BLaER1 treated with 17β-estradiol and CSF1 and Interleukin-3, amounts not matched to agents 10 nM and 100 nM (cell line): ENCODE results near the gene ESRRA.

Experiments
- H3K27ac ChIP-seq, 11 experiments: shearing (Covaris generic); formaldehyde crosslinking; 2 replicates each; pipeline ENCODE4 v1.8.1; 2022
- H3K27me3 ChIP-seq, 11 experiments: shearing (Covaris generic); formaldehyde crosslinking; 2 replicates each; pipeline ENCODE4 v1.8.1; 2022
- H3K36me3 ChIP-seq, 11 experiments: shearing (Covaris generic); formaldehyde crosslinking; 2 replicates each; pipeline ENCODE4 v1.8.1; 2022
- H3K4me1 ChIP-seq, 10 experiments: shearing (Covaris generic); formaldehyde crosslinking; 2 replicates each; pipeline ENCODE4 v1.8.1; 2022
- H3K4me2 ChIP-seq, 11 experiments: shearing (Covaris generic); formaldehyde crosslinking; 2 replicates each; pipeline ENCODE4 v1.8.1; 2022
- H3K4me3 ChIP-seq, 10 experiments: shearing (Covaris generic); formaldehyde crosslinking; 2 replicates each; pipeline ENCODE4 v1.8.1; 2022
- H3K9ac ChIP-seq, 11 experiments: shearing (Covaris generic); formaldehyde crosslinking; 2 replicates each; pipeline ENCODE4 v1.8.1; 2022
- H3K9me3 ChIP-seq, 11 experiments: shearing (Covaris generic); formaldehyde crosslinking; replicated peaks in 1 of 11; 2 replicates each; pipeline ENCODE4 v1.8.1; 2022
- H4K20me1 ChIP-seq, 11 experiments: shearing (Covaris generic); formaldehyde crosslinking; 2 replicates each; pipeline ENCODE4 v1.8.1; 2022
- Cebpa-rat ChIP-seq, 11 experiments: shearing (Covaris generic); IDR thresholded peaks; 2 replicates each; pipeline ENCODE4 v1.8.1; 2022

ESRRA gene

GRCh38 chr11:64263021-64263946, 42.0 kb upstream of the ESRRA start:
- Histone ChIP-seq H3K9ac (peak overlapping the region; percentile 5 to 67 (median 42); a peak in 17 of 22 replicates), H3K27me3 (no peaks in the 10 kb centered on the region), H3K4me2 (peak overlapping the region; percentile 30 to 91 (median 64); a peak in 20 of 22 replicates), H4K20me1 (peaks cover 0 to 67% (median 0%) of the 10 kb centered on the region in 11 experiments; a peak in 7 of 22 replicates), H3K9me3 (no peaks in the 10 kb centered on the region), H3K4me3 (no peak overlapping the region), H3K36me3 (peaks cover 56 to 89% (median 78%) of the 10 kb centered on the region in 11 experiments), H3K4me1 (peaks cover 55 to 65% (median 59%) of the 10 kb centered on the region in 10 experiments), H3K27ac (peak overlapping the region in 9 of 11 experiments; percentile 13 to 67 (median 47); a peak in 13 of 22 replicates)
- TF ChIP-seq Cebpa-rat (IDR thresholded peaks at IDR 0.05), result no peak

GRCh38 chr11:64263947-64264317, 41.4 kb upstream of the ESRRA start:
- H3K27me3 ChIP-seq, result no peaks in the 10 kb centered on the region
- H4K20me1 ChIP-seq, result peaks cover 0 to 61% (median 0%) of the 10 kb centered on the region in 11 experiments; a peak in 7 of 22 replicates
- peaks cover 61 to 72% (median 66%) of the 10 kb centered on the region in 10 experiments for H3K4me1 ChIP-seq
- peak overlapping the region; percentile 19 to 91 (median 64); a peak in 19 of 22 replicates for H3K4me2 ChIP-seq
- H3K27ac ChIP-seq, result peak overlapping the region in 9 of 11 experiments; percentile 3 to 67 (median 31); a peak in 11 of 22 replicates
- H3K9ac ChIP-seq, result peak overlapping the region in 10 of 11 experiments; percentile 5 to 67 (median 41); a peak in 15 of 22 replicates
- no peak overlapping the region for H3K4me3 ChIP-seq
- no peaks in the 10 kb centered on the region for H3K9me3 ChIP-seq
- H3K36me3 ChIP-seq, result peaks cover 49 to 83% (median 71%) of the 10 kb centered on the region in 11 experiments
- TF ChIP-seq Cebpa-rat (IDR thresholded peaks at IDR 0.05), result no peak

- no peaks in the 10 kb centered on the region for H3K27me3 ChIP-seq
- H3K36me3 ChIP-seq, result peaks cover 44 to 78% (median 66%) of the 10 kb centered on the region in 11 experiments
- no peaks in the 10 kb centered on the region for H3K9me3 ChIP-seq
- H3K4me3 ChIP-seq, result no peak overlapping the region
- peak overlapping the region in 10 of 11 experiments; percentile 5 to 67 (median 41); a peak in 15 of 22 replicates for H3K9ac ChIP-seq
- H3K4me2 ChIP-seq, result peak overlapping the region; percentile 19 to 91 (median 64); a peak in 20 of 22 replicates
- peak overlapping the region in 9 of 11 experiments; percentile 3 to 67 (median 31); a peak in 12 of 22 replicates for H3K27ac ChIP-seq
- peaks cover 62 to 74% (median 69%) of the 10 kb centered on the region in 10 experiments for H3K4me1 ChIP-seq
- H4K20me1 ChIP-seq, result peaks cover 0 to 56% (median 0%) of the 10 kb centered on the region in 11 experiments; a peak in 7 of 22 replicates
- TF ChIP-seq Cebpa-rat (IDR thresholded peaks at IDR 0.05), result no peak
These were observed 40.9 kb upstream of the ESRRA start for GRCh38 chr11:64264371-64264852.

- Histone ChIP-seq H3K4me1 (peaks cover 62 to 74% (median 69%) of the 10 kb centered on the region in 10 experiments), H3K27ac (peak overlapping the region in 6 of 11 experiments; percentile 6 to 97 (median 61); a peak in 10 of 22 replicates), H3K27me3 (no peaks in the 10 kb centered on the region), H3K9me3 (no peaks in the 10 kb centered on the region), H3K9ac (peak overlapping the region in 10 of 11 experiments; percentile 3 to 92 (median 31); a peak in 14 of 22 replicates), H3K36me3 (peaks cover 34 to 67% (median 56%) of the 10 kb centered on the region in 11 experiments), H4K20me1 (peaks cover 0 to 45% (median 0%) of the 10 kb centered on the region in 11 experiments; a peak in 5 of 22 replicates), H3K4me3 (peak overlapping the region in 5 of 10 experiments; percentile 12 to 58 (median 48); a peak in 7 of 20 replicates), H3K4me2 (peak overlapping the region; percentile 83 to 99 (median 96))
- peak in 3 of 11 experiments; percentile 44 to 78 (median 57); a peak in 6 of 22 replicates for TF ChIP-seq Cebpa-rat (IDR thresholded peaks at IDR 0.05)
These were observed 39.9 kb upstream of the ESRRA start for GRCh38 chr11:64265176-64266160.

- Histone ChIP-seq H3K4me2 (peak overlapping the region; percentile 83 to 99 (median 96)), H3K4me3 (peak overlapping the region in 3 of 10 experiments; percentile 48 to 58 (median 53); a peak in 4 of 20 replicates), H3K27me3 (no peaks in the 10 kb centered on the region), H3K9me3 (no peaks in the 10 kb centered on the region), H3K9ac (peak overlapping the region in 8 of 11 experiments; percentile 26 to 92 (median 46); a peak in 11 of 22 replicates), H4K20me1 (peaks cover 0 to 45% (median 0%) of the 10 kb centered on the region in 11 experiments; a peak in 4 of 22 replicates), H3K36me3 (peaks cover 28 to 59% (median 47%) of the 10 kb centered on the region in 11 experiments), H3K27ac (peak overlapping the region in 6 of 11 experiments; percentile 6 to 97 (median 55); a peak in 9 of 22 replicates), H3K4me1 (peaks cover 62 to 74% (median 70%) of the 10 kb centered on the region in 10 experiments)
- no peak for TF ChIP-seq Cebpa-rat (IDR thresholded peaks at IDR 0.05)
These were observed 39.0 kb upstream of the ESRRA start for GRCh38 chr11:64266339-64266738.

- peak overlapping the region in 9 of 10 experiments; percentile 68 to 82 (median 74); a peak in 15 of 20 replicates for H3K4me3 ChIP-seq
- peaks cover 18 to 48% (median 37%) of the 10 kb centered on the region in 11 experiments for H3K36me3 ChIP-seq
- H3K27ac ChIP-seq, result peak overlapping the region; percentile 87 to 98 (median 96); a peak in 21 of 22 replicates
- peak overlapping the region; percentile 83 to 99 (median 96) for H3K4me2 ChIP-seq
- H3K9ac ChIP-seq, result peak overlapping the region; percentile 88 to 96 (median 92)
- H3K9me3 ChIP-seq, result no peaks in the 10 kb centered on the region
- H3K4me1 ChIP-seq, result peaks cover 68 to 81% (median 77%) of the 10 kb centered on the region in 10 experiments
- H4K20me1 ChIP-seq, result peaks cover 0 to 36% (median 0%) of the 10 kb centered on the region in 11 experiments; a peak in 4 of 22 replicates
- no peaks in the 10 kb centered on the region for H3K27me3 ChIP-seq
- TF ChIP-seq Cebpa-rat (IDR thresholded peaks at IDR 0.05), result no peak
These were observed 37.9 kb upstream of the ESRRA start for GRCh38 chr11:64267207-64267945.
